ENCODE measurements around the gene ERN1. TPM values are rescaled to one million over a fixed set of nuclear protein-coding genes. Genes with fewer than 3 reads are reported as not detected.
A peak's percentile ranks its signal among the peaks of the same experiment; 100 is the strongest.

The ERN1 gene
- total RNA-seq, 1 experiment from 2014 or later, result 27.5 TPM

DNA sequence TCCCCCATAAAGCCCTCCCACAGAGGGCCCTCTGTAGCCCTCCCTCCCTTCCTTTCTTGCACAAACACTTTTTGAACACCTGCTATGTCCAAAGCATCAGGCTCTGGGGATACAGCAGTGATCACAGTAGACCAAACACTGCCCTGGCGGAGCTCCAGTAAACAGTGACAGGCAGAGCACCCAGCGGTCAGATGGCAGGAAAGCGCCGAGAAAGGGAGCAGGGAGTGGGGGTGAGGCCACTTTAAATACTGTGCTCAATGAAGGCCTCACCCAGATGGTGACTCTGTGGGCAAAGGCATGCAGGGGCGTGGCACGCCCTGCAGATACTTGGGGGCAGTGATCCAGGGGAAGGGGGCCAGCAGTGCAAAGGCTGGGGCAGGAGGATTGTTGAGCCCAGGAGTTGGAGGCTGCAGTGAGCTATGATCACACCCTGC is 124.2 kb downstream of the ERN1 start:
- TF ChIP-seq, protein P1, sequence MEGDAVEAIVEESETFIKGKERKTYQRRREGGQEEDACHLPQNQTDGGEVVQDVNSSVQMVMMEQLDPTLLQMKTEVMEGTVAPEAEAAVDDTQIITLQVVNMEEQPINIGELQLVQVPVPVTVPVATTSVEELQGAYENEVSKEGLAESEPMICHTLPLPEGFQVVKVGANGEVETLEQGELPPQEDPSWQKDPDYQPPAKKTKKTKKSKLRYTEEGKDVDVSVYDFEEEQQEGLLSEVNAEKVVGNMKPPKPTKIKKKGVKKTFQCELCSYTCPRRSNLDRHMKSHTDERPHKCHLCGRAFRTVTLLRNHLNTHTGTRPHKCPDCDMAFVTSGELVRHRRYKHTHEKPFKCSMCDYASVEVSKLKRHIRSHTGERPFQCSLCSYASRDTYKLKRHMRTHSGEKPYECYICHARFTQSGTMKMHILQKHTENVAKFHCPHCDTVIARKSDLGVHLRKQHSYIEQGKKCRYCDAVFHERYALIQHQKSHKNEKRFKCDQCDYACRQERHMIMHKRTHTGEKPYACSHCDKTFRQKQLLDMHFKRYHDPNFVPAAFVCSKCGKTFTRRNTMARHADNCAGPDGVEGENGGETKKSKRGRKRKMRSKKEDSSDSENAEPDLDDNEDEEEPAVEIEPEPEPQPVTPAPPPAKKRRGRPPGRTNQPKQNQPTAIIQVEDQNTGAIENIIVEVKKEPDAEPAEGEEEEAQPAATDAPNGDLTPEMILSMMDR (IDR thresholded peaks at IDR 0.05; ENCODE audit: insufficient read depth in 1 of 2, low read depth in 1 of 2, low read length in 1 of 2, severe bottlenecking in 1 of 2, unreplicated experiment in 1 of 2), result no peak
- BruUV-seq (replicated peaks), result no TSS peak
- Histone ChIP-seq H3K9me3 (peaks cover 5% of the 10 kb centered on the region; the same call in 1 of the 2 replicates), H3K4me1 (no peaks in the 10 kb centered on the region), H3K4me3 (ENCODE audit: low read depth, low read length) (no peak overlapping the region), H3K36me3 (ENCODE audit: control insufficient read depth, insufficient read depth, low read length) (no peaks in the 10 kb centered on the region), H3K27me3 (replicated peaks; ENCODE audit: control insufficient read depth, insufficient read depth, low read length) (no peaks in the 10 kb centered on the region; the same call in 1 of the 2 replicates)
- Mint-ChIP-seq H3K36me3 (ENCODE audit: insufficient read depth, unreplicated experiment) (no peaks in the 10 kb centered on the region), H3K9me3 (ENCODE audit: unreplicated experiment) (no peaks in the 10 kb centered on the region), H3K4me3 (ENCODE audit: unreplicated experiment) (no peak overlapping the region), H3K27me3 (ENCODE audit: insufficient read depth, unreplicated experiment) (no peaks in the 10 kb centered on the region), H3K27ac (ENCODE audit: unreplicated experiment) (no peak overlapping the region), H3K4me1 (ENCODE audit: low read depth, unreplicated experiment) (no peaks in the 10 kb centered on the region)
- peak in 1 of 2 experiments; percentile 28 for DNase-seq
- POLR2A ChIA-PET, result no interaction called here
- CTCF ChIA-PET, result no interaction called here
- intact Hi-C loops (cut with micrococcal nuclease; ENCODE audit: unreplicated experiment), result no loop called here

DNA sequence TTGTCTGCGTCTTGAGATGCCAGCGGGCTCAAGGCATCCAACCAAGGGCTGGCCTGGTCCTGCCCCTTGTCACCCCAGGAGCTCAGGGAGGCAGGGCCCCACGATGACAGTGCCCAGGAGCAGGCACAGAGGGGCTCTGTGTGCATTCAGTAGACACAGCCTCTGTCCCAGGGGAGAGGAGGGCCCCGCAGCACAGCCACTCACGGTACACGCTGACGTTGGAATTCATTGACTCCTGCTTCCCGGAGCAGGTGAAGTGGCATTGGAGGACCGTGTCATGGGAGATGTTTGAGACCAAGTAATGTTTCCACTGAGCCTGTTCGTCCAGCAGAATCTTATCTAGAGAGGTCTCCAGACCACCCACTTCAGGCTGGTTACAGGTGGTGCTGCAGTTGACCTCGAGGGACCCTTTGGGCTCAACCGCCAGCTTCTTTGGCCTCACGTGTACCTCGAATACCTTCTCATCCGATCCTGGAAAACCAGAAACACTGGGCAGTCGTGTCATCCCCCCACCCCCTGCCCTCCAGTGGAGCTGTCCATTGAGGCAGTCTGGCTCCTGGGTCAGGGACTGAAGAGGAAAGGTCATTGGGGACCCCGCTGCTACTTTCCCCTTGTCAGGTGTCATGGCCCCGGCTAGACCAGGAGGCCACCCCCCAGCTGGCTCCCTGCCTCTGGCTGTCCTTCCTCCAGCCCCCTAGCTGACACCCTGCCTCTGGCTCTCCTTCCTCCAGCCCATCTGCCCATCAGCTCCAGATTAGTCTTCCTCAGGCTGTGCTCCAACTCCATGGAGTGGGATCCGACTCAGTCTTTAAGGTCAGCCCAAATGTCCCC is 124.8 kb downstream of the ERN1 start:
- intact Hi-C loops (cut with micrococcal nuclease; ENCODE audit: unreplicated experiment), result no loop called here
- TF ChIP-seq, protein P1 (IDR thresholded peaks at IDR 0.05; ENCODE audit: insufficient read depth in 1 of 2, low read depth in 1 of 2, low read length in 1 of 2, severe bottlenecking in 1 of 2, unreplicated experiment in 1 of 2), result no peak
- POLR2A ChIA-PET, result no interaction called here
- CTCF ChIA-PET, result no interaction called here
- Mint-ChIP-seq H3K36me3 (ENCODE audit: insufficient read depth, unreplicated experiment) (no peaks in the 10 kb centered on the region), H3K4me1 (ENCODE audit: low read depth, unreplicated experiment) (no peaks in the 10 kb centered on the region), H3K4me3 (ENCODE audit: unreplicated experiment) (no peak overlapping the region), H3K27ac (ENCODE audit: unreplicated experiment) (no peak overlapping the region), H3K27me3 (ENCODE audit: insufficient read depth, unreplicated experiment) (no peaks in the 10 kb centered on the region), H3K9me3 (ENCODE audit: unreplicated experiment) (no peaks in the 10 kb centered on the region)
- peak in 1 of 2 experiments; percentile 21 for DNase-seq
- Histone ChIP-seq H3K9me3 (peaks cover 5% of the 10 kb centered on the region; the same call in 1 of the 2 replicates), H3K4me3 (ENCODE audit: low read depth, low read length) (no peak overlapping the region), H3K4me1 (no peaks in the 10 kb centered on the region), H3K36me3 (ENCODE audit: control insufficient read depth, insufficient read depth, low read length) (no peaks in the 10 kb centered on the region), H3K27me3 (replicated peaks; ENCODE audit: control insufficient read depth, insufficient read depth, low read length) (no peaks in the 10 kb centered on the region; the same call in 1 of the 2 replicates)
- BruUV-seq (replicated peaks), result no TSS peak

- Mint-ChIP-seq H3K4me3 (ENCODE audit: unreplicated experiment) (no peak overlapping the region), H3K36me3 (ENCODE audit: insufficient read depth, unreplicated experiment) (no peaks in the 10 kb centered on the region), H3K9me3 (ENCODE audit: unreplicated experiment) (no peaks in the 10 kb centered on the region), H3K4me1 (ENCODE audit: low read depth, unreplicated experiment) (no peaks in the 10 kb centered on the region), H3K27ac (ENCODE audit: unreplicated experiment) (no peak overlapping the region), H3K27me3 (ENCODE audit: insufficient read depth, unreplicated experiment) (no peaks in the 10 kb centered on the region)
- ChIA-PET CTCF (no interaction called here), POLR2A (no interaction called here)
- TF ChIP-seq, protein P1 (IDR thresholded peaks at IDR 0.05; ENCODE audit: insufficient read depth in 1 of 2, low read depth in 1 of 2, low read length in 1 of 2, severe bottlenecking in 1 of 2, unreplicated experiment in 1 of 2), result no peak
- no peaks in the 10 kb centered on the region; the same call in 1 of the 2 replicates for H3K27me3 ChIP-seq (replicated peaks; ENCODE audit: control insufficient read depth, insufficient read depth, low read length)
- no peaks in the 10 kb centered on the region for H3K9me3 ChIP-seq
- no peaks in the 10 kb centered on the region for H3K4me1 ChIP-seq
- intact Hi-C loops (cut with micrococcal nuclease; ENCODE audit: unreplicated experiment), result no loop called here
- peak in 1 of 2 experiments; percentile 13 for DNase-seq
- no peak overlapping the region for H3K4me3 ChIP-seq (ENCODE audit: low read depth, low read length)
- H3K36me3 ChIP-seq (ENCODE audit: control insufficient read depth, insufficient read depth, low read length), result no peaks in the 10 kb centered on the region
- BruUV-seq (replicated peaks), result no TSS peak
Measured at GRCh38 chr17:64004218-64004770, 125.7 kb downstream of the ERN1 start.

Data from Caco-2 (cell line).